Posterior cingulate gyrus (tissue), 11 donors: ENCODE data around the gene CHRNA5.
"Not testable (repeated sequence)": the region's sequence is repeated elsewhere in the genome, so short reads cannot be mapped to it uniquely, and the experiment has no call there.

ENCODE experiments used
- DNase-seq, 10 donors: peaks; one replicate each; pipeline versions ENCODE4 v3.0.0 to v3.0.0-alpha.2; 2020 to 2021; ENCODE audit warnings: mixed read lengths in 3 of 10
- intact Hi-C: fragments of 100-400 bp; cut with DNase I; formaldehyde crosslinking; loops from one replicate; pipeline ENCODE4 v1.15.1; 2023

Gene CHRNA5

DNA sequence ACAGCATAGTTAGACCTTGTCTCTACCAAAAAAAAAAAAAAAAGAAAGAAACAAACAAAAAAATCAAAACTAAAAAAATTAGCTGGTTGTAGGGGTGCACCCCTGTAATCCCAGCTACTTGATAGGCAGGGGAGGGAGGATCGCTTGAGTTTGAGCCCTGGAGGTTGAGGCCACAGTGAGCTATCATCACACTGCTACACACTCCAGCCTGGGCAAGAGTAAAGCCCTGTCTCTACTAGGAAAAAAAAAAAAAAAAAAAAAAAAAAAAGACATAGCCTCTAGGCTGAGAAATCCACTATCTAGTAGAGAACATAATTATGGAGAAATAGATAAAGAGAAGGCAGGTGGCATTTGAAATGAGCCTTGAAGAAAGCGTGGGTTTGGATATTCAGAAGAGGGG lies 2.2 kb upstream of the CHRNA5 start:
- intact Hi-C loops: no loop called here
- no peak for DNase-seq

DNA sequence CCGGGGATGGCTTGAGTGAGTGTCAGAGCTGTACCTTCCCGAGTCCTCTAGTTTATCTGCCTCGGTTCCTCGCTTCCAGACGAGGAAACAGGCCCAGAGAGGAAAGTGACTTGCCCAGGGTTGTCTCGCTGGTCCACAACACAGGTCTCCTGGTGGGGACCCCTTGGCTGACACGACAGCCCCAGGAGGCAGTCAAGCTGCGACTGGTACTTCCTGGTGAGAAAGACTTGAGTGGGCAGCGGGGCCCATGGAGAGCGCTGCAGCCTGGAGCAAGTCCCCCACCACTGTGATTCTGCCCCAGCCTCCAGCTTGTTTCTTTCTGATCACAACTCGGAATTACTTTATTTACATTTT lies 600 bp upstream of the CHRNA5 start:
- intact Hi-C loops: no loop called here
- DNase-seq: no peak

DNA sequence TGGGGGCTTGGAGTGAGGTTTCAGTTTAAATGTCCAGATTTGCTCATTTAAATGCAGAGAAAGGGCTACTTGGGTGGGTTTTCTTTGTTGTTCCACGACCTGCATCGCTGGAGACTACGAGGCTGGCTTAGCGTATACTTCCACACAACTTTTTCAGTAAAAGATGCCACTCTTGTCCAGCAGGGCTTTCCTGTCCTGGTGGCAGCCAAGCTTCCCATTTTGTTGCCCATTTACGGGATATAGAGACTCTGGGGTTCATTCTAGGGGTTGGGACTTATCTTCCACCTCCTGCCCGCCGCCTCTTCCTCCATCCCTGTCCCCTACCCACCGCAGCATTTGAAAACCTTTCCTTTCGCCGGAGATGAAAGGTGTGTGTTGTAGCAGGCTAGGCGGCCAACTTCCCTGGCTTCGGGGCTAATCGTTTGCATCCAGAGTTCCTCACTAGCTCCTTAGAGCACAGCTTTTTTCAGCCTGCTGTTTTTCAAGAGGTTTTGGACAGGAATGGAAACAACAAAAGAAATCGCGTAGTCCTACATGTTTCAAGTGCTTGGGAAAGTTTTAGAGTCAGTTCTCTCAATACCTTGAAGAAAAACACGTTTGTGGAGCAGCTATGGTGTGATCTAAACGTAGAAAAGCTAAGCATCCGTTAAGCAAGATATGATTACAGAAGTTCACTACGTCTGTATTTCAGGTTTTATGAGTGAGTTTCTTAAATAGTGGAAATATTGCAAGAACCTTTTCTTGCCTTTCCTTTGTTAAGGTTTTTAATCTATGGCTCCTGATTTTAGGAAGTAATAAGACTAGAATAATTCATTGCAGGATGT lies 843 bp downstream of the CHRNA5 start:
- no peak for DNase-seq
- intact Hi-C loops: no loop called here

DNA sequence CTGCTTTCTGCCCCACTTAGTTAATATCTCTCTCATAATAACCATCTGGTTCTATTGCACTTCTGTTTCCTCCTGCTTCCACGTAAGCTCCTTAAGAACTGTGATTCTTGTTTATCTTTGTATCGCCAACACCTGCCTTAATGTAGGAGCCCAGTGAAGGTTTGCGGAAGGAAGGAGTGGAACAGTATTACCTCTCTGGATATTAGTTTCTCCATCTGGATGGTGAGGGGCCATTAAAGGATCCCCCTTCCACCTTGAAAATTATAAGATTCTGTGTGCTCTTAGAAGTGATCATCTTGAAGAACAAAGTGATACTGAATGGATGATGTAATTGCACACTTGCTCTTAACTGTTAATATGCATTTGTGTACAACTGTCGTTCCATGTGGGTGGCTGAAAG lies 2.2 kb downstream of the CHRNA5 start:
- DNase-seq: no peak
- intact Hi-C loops: no loop called here

DNA sequence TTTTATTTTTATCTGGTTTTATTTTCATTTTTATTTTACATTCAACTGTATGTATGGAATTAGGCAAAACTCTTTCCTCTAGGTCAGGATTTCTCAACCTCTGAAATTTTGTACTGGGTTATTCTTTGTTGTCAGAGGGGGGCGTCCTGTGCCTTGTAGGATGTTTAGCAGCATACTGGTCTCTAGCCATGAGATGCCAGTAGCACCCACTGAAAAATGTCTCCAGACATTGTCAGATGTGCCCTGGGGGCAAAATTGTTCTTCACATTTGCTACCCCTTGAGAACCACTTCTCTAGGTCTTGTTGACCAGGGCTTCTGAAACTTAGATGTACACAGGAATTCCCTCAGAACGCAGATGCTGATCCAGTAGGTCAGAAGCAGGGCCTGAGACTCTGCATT lies 5.4 kb downstream of the CHRNA5 start:
- no peak for DNase-seq
- intact Hi-C loops: no loop called here

- intact Hi-C loops: no loop called here
- DNase-seq: no peak
Observed at GRCh38 chr15:78571382-78571781, 6.1 kb downstream of the CHRNA5 start.

- intact Hi-C loops: no loop called here
- DNase-seq: no peak
Observed at GRCh38 chr15:78573416-78573815, 8.1 kb downstream of the CHRNA5 start.

GRCh38 chr15:78574944-78575343 lies 9.6 kb downstream of the CHRNA5 start:
- intact Hi-C loops: no loop called here
- no peak for DNase-seq

GRCh38 chr15:78597583-78597982 lies 32.3 kb downstream of the CHRNA5 start:
- intact Hi-C loops: no loop called here
- no peak for DNase-seq

DNA sequence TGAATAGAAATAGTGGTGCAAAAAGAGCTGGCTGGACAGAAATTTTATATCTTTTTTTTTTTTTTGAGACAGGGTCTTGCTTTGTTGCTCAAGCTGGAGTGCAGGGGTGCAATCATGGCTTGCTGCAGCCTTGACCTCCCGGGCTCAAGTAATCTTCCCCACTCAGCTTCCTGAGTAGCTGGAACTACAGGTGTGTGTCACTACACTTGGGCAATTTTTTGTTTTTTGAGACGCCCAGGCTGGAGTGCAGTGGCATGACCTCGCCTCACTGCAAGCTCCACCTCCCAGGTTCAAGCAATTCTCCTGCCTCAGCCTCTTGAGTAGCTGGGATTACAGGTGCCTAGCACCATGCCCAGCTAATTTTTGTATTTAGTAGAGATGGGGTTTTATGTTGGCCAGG lies 33.0 kb downstream of the CHRNA5 start:
- intact Hi-C loops: no loop called here
- no peak for DNase-seq

DNA sequence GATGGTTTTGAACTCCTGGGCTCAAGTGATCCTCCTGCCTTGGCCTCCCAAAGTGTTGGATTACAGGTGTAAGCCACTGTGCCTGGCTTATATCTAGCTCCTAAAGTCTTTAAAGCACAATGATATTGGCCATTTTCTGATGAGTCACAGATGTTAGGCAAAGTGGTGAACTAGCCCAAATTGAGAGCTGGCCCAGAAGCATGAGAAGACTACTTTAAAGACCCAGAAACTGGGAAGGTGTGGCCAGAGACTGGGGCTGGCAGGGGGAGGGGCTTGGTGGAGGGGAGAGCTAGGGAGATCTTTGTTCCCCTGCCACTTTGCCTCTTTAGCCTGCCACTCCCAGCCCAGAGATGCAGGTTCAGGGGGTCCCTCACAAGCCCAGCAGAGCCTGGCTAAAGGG lies 33.9 kb downstream of the CHRNA5 start:
- no peak for DNase-seq
- intact Hi-C loops: no loop called here

GRCh38 chr15:78603467-78603866 lies 38.1 kb downstream of the CHRNA5 start:
- intact Hi-C loops: no loop called here

GRCh38 chr15:78604420-78604819 lies 39.1 kb downstream of the CHRNA5 start:
- DNase-seq: no peak
- intact Hi-C loops: no loop called here

More at GRCh38 chr15:78603467-78603866, 38.1 kb downstream of the CHRNA5 start:
- no peak for DNase-seq

DNA sequence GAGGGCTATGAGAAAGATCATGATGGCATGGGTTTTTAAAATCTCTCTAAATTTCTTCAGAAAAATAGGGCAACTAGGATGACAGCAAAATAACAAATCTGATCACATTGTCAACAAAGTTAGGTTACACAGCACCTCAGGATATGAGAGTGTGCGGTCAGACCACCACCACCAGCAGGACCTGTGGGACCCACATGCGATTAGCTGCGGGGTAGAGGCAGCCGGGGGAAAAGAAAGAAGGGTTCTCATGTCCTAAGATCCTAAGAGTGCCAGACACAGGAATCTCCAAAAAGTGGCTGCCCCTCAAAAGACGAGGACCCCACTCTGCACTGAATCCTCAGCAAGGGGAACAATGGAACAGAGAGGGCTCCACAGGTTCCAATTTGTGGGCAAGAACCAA lies 39.9 kb downstream of the CHRNA5 start:
- no peak for DNase-seq
- intact Hi-C loops: no loop called here

GRCh38 chr15:78605680-78606079 lies 40.4 kb downstream of the CHRNA5 start:
- no peak for DNase-seq
- intact Hi-C loops: no loop called here

DNA sequence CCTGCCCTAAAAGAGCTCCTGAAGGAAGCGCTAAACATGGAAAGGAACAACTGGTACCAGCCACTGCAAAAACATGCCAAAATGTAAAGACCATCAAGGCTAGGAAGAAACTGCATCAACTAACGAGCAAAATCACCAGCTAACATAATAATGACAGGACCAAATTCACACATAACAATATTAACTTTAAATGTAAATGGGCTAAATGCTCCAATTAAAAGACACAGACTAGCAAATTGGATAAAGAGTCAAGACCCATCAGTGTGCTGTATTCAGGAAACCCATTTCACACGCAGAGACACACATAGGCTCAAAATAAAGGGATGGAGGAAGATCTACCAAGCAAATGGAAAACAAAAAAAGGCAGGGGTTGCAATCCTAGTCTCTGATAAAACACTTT lies 44.2 kb downstream of the CHRNA5 start:
- DNase-seq, intact Hi-C loops: not testable (repeated sequence)

- DNase-seq: no peak
- intact Hi-C loops: no loop called here
Observed at GRCh38 chr15:78614021-78614420, 48.7 kb downstream of the CHRNA5 start.

DNA sequence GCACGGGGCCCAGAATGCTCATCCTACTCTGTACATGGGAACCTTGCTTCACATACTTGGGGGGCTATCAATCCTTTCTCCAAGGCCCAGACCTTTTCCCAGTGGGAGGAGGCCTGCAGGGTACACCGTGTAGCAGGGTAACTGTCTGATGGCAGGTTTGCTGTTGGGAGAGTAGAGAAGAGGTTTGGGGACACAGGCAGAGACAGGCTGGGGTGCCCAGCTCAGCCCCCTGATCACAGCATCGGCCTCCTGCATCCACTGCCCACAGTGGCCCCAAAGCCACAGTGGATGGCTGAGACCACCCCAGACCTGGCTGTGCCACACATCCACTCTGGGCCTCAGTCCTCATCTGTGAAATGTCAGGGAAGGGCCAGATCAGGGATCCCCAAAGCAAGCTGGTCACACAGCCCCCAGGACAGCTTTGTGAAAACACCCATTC lies 49.9 kb downstream of the CHRNA5 start:
- intact Hi-C loops: loop anchor here (5.0 kb wide), 1 partner anchor 137 kb away; no protein-coding TSS in a partner anchor
- DNase-seq: no peak

GRCh38 chr15:78616506-78616905 lies 51.2 kb downstream of the CHRNA5 start:
- intact Hi-C loops: loop anchor here (5.0 kb wide), 1 partner anchor 136 kb away; no protein-coding TSS in a partner anchor
- DNase-seq: no peak

- DNase-seq: no peak
- intact Hi-C loops: loop anchor here (5.0 kb wide), 1 partner anchor 135 kb away; no protein-coding TSS in a partner anchor
Observed at GRCh38 chr15:78617076-78617475, 51.8 kb downstream of the CHRNA5 start.

- intact Hi-C loops: loop anchor here (5.0 kb wide), 1 partner anchor 135 kb away; no protein-coding TSS in a partner anchor
- no peak for DNase-seq
Observed at GRCh38 chr15:78617516-78617915, 52.2 kb downstream of the CHRNA5 start.

DNA sequence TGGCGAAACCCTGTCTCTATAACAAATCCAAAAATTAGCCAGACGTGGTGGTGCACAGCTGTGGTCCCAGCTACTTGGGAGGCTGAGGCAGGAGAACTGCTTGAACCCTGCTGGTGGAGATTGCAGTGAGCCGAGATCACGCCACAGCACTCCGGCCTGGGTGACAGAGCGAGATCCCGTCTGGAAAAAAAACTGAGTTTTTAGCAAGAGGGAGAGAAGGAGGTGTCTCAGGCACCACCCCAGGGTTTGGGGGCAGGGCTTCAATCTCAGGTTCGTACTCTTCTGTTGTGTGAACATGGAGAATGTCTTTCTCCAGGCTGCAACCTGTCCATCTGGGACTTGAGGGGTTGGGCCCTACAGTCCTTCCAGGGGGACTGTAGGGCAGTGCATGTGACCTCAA lies 52.7 kb downstream of the CHRNA5 start:
- intact Hi-C loops: loop anchor here (1.0 to 5.0 kb wide), 2 partner anchors 91 to 134 kb away; no protein-coding TSS in a partner anchor
- DNase-seq: no peak
